Right lobe of liver (tissue), 6 donors: Measurements from ENCODE around the gene NPAS2. TPM values are rescaled to one million over a fixed set of nuclear protein-coding genes. Genes with fewer than 3 reads are reported as not detected.

ENCODE experiments used
- ATAC-seq, 4 donors: fragments of 200-7000 bp; cut with Tn5 transposase; one replicate each; pipeline ENCODE4 v1.9.1; 2020; ENCODE audit warnings: mild to moderate bottlenecking in 4 of 4, moderate library complexity in 4 of 4
- DNase-seq, 3 donors: peaks; one replicate each; pipeline ENCODE4 v3.0.0-alpha.2; 2020
- H3K27ac ChIP-seq, 3 donors: fragments of 200-600 bp; one replicate each; pipeline ENCODE4 v1.8.0; 2022
- H3K27me3 ChIP-seq, 2 donors: fragments of 200-600 bp; one replicate each; pipeline ENCODE4 v1.8.0; 2022
- H3K36me3 ChIP-seq, 4 donors: fragments of 200-600 bp; sonication (generic) in 1 of 4; one replicate each; pipeline versions ENCODE4 v1.5.1 to v1.8.0; 2017 to 2022; ENCODE audit warnings: control low read depth in 1 of 4
- H3K4me1 ChIP-seq, 4 donors: fragments of 200-600 bp; sonication (generic) in 1 of 4; one replicate each; pipeline versions ENCODE4 v1.5.1 to v1.8.0; 2017 to 2022; ENCODE audit warnings: control low read depth in 1 of 4
- H3K4me3 ChIP-seq, 3 donors: fragments of 200-600 bp; one replicate each; pipeline ENCODE4 v1.8.0; 2022
- H3K9me3 ChIP-seq, 4 donors: fragments of 200-600 bp; sonication (generic) in 1 of 4; one replicate each; pipeline versions ENCODE4 v1.5.1 to v1.8.0; 2017 to 2022; ENCODE audit warnings: control low read depth in 1 of 4
- POLR2A ChIP-seq: fragments of 450-650 bp; IDR thresholded peaks from one replicate; pipeline ENCODE4 v1.6.1; 2017; ENCODE audit warnings: antibody characterized with exemption, mild to moderate bottlenecking
- WGBS: methylation state at CpG from one replicate; pipeline ENCODE4 v1.1.6; 2018; ENCODE audit warnings: low coverage, low lambda C conversion rate; ENCODE audit not compliant: insufficient coverage; ENCODE audit errors: missing lambda C conversion rate; 5-methylcytosine and 5-hydroxymethylcytosine counted together
- intact Hi-C, 2 donors: fragments of 100-400 bp; cut with DNase I; formaldehyde crosslinking; loops; one replicate each; pipeline versions ENCODE4 v1.11.2 to v1.14.1; 2022
- total RNA-seq, 6 experiments: library from RNA; depleted of rRNA in 2 of 6; stranded (reverse); fragments of >200 nt in 2 of 6; fragmentation: NEBNext Ultra II Directional in 3 of 6; extraction: Animal tissue kit (Norgen Biotek cat#: 25700) in 3 of 6; gene quantifications; one replicate each; pipeline versions ENCODE4 v1.1.0 to v1.2.4, GENCODE V29; 2016 to 2023
- TF ChIP-seq, protein P1 (sequence below), 4 donors: fragments of 200-600 bp in 3 of 4; fragments of 450-650 bp in 1 of 4; IDR thresholded peaks; one replicate each; pipeline versions ENCODE4 v1.5.1 to v1.8.0; 2016 to 2022; ENCODE audit warnings: antibody characterized with exemption in 4 of 4, mild to moderate bottlenecking in 2 of 4
- donor health status: DM: no; HTN: yes; CAD: no.
- donor health status: DM: no; HTN: no; CAD: no.
- donor health status: DM: no; HTN: no; CAD: no.
- donor health status: DM: no; HTN: yes; CAD: no.
- donor health status: DM: no; HTN: yes; CAD: no.

NPAS2 gene
- total RNA-seq, 6 experiments from 2014 or later = 8.8 to 33.3 (median 24.5) TPM

DNA sequence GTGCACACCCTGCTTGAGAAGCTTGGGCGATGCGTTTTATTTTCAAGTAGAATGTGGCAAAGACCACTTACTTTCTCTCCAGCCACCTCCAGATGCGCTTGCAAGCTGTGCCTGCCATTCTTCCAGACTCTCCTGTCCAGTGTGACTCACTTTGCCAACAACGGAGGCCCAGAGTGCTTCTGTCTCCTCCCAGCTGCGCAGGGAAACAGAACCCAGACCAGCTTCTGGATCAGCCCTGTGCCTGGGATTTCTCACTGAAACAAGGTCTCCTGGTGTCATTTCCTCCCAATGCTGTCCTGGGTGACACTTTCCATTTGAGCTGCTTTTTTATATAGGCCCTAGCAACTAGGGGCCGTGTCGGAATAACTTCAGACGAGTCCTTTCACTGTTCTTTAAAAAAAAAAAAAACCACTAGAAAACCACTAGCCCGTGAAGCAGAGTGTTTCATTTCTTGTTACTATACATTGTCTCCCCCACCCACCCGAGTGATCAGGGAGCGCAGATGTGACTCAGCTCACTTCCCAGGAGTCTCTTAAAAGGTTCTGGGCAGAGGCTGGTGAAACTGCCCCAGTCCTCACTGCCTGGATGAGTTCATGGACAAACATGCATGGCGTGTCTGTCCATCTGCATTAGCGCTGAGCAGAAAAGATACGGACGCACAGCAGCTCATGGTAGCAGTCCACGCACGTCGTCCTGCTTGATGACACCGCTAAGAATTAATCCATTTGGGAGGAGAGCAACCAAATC, 156.9 kb downstream of the NPAS2 start:
- Histone ChIP-seq H3K27ac (no peak overlapping the region), H3K9me3 (no peaks in the 10 kb centered on the region), H3K36me3 (peaks cover 0 to 31% (median 2%) of the 10 kb centered on the region in 4 donors), H3K4me1 (no peaks in the 10 kb centered on the region), H3K4me3 (no peak overlapping the region), H3K27me3 (no peaks in the 10 kb centered on the region)
- DNase-seq = no peak
- intact Hi-C loops = no loop called here
- WGBS = 75% methylated on average over 14 of the region's 19 CpGs
- TF ChIP-seq, protein P1, sequence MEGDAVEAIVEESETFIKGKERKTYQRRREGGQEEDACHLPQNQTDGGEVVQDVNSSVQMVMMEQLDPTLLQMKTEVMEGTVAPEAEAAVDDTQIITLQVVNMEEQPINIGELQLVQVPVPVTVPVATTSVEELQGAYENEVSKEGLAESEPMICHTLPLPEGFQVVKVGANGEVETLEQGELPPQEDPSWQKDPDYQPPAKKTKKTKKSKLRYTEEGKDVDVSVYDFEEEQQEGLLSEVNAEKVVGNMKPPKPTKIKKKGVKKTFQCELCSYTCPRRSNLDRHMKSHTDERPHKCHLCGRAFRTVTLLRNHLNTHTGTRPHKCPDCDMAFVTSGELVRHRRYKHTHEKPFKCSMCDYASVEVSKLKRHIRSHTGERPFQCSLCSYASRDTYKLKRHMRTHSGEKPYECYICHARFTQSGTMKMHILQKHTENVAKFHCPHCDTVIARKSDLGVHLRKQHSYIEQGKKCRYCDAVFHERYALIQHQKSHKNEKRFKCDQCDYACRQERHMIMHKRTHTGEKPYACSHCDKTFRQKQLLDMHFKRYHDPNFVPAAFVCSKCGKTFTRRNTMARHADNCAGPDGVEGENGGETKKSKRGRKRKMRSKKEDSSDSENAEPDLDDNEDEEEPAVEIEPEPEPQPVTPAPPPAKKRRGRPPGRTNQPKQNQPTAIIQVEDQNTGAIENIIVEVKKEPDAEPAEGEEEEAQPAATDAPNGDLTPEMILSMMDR (IDR thresholded peaks at IDR 0.05) = no peak
- no peak for TF ChIP-seq POLR2A
- ATAC-seq = peak in 1 of 4 donors; percentile 22

DNA sequence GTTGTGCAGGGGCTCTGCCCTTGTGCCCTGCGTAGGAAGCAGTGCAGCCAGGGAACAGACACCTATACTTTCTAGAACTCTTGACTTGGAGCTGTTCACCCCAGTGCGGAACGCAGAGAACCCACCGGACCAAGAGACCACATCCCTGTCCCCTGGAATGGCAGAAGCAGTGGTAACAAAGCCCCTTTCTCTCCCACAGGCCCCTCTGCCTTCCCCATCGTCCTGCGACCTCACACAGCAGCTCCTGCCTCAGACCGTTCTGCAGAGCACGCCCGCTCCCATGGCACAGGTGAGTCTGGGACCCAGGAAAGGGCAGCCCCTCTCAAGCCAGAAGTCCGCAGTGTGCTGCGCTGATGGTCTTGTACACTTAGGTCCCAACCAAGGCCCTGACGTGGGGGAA, 157.6 kb downstream of the NPAS2 start:
- ATAC-seq = no peak
- intact Hi-C loops = no loop called here
- Histone ChIP-seq H3K4me1 (no peaks in the 10 kb centered on the region), H3K27me3 (no peaks in the 10 kb centered on the region), H3K36me3 (peaks cover 0 to 32% (median 2%) of the 10 kb centered on the region in 4 donors), H3K27ac (no peak overlapping the region), H3K4me3 (no peak overlapping the region), H3K9me3 (no peaks in the 10 kb centered on the region)
- no peak for TF ChIP-seq POLR2A
- TF ChIP-seq, protein P1 (IDR thresholded peaks at IDR 0.05) = no peak
- no peak for DNase-seq
- no CpG with 5 or more reads among the region's 12 CpGs for WGBS

DNA sequence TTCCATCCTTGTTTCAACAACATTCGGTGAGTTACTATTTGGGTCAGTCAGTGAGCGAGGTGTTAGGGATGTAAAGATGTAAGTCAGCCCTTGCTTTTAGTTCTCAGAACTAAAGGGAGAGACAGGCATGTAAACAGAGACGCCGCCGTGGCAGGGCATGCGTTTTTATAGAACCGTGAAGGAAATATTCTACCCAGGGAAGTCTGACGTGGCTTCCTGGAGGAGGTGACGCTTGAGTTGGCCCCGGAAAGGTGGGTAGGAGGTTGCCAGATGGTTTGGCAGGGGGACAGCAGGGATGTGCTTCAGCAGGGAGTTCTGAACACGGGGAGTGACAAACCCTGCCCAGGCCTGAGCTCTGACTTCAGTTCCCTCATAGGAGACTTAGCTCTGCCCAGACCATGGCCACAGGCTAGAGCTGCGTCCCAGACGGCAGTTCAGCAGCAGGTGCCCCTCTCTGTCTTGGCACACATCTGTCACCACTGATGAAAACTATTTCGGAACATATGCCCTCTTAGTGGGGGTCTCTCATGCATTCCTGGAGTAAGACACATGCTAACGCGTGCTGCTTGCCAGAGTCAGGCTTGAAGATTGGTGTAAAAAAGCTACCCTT, 158.7 kb downstream of the NPAS2 start:
- Histone ChIP-seq H3K4me1 (no peaks in the 10 kb centered on the region), H3K9me3 (no peaks in the 10 kb centered on the region), H3K4me3 (no peak overlapping the region), H3K27ac (no peak overlapping the region), H3K36me3 (peaks cover 0 to 33% (median 2%) of the 10 kb centered on the region in 4 donors), H3K27me3 (no peaks in the 10 kb centered on the region)
- TF ChIP-seq, protein P1 (IDR thresholded peaks at IDR 0.05) = no peak
- no peak for TF ChIP-seq POLR2A
- 86% methylated on average over 10 of the region's 16 CpGs for WGBS
- ATAC-seq (peak in 1 of 4 donors; percentile 7), DNase-seq (no peak)
- intact Hi-C loops = no loop called here

DNA sequence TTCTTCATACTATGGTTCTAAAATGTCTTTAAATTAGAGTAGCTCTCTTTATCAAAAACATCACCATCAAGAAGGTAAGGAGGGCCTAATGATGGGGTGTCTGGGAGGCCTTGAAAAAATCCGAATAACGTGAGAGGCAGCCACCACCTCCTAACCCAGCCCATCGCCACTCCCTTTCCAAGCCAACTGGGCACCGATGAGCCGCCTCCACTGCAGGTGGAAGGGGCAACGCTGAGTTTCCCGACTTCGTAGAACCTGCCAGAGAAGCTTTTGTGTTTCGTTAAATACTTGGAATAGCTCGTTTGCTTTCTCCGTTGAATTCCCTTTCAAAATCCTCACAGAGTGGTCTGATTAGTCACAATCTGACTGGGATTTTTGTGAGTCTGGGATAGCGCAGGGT, 160.1 kb downstream of the NPAS2 start:
- Histone ChIP-seq H3K9me3 (no peaks in the 10 kb centered on the region), H3K27ac (no peak overlapping the region), H3K36me3 (peaks cover 0 to 25% (median 2%) of the 10 kb centered on the region in 4 donors), H3K27me3 (no peaks in the 10 kb centered on the region), H3K4me1 (no peaks in the 10 kb centered on the region), H3K4me3 (no peak overlapping the region)
- TF ChIP-seq, protein P1 (IDR thresholded peaks at IDR 0.05) = no peak
- TF ChIP-seq POLR2A = no peak
- intact Hi-C loops = loop anchor here (5.0 to 10.0 kb wide), 3 partner anchors 253 to 365 kb away; no protein-coding TSS in a partner anchor
- 90% methylated on average over 9 of the region's 12 CpGs for WGBS
- no peak for DNase-seq
- ATAC-seq = no peak
